Measurements from ENCODE around the gene NCAM1.
A peak's percentile ranks its signal among the peaks of the same experiment; 100 is the strongest.

Gene NCAM1

GRCh38 chr11:113314065-113314388 is 352.8 kb downstream of the NCAM1 start:
- no peak for DNase-seq (ENCODE audit: low read depth)
- H3K4me3 ChIP-seq (ENCODE audit: low read length), result peak overlapping the region; percentile 51

GRCh38 chr11:113314389-113315301 is 353.4 kb downstream of the NCAM1 start, which contains the start of gene TTC12:
Gene TTC12, plus strand, starts transcription at chr11:113314583. Its CDS starts 1,675 bp downstream, at chr11:113316258.
- peak; percentile 63 for DNase-seq (ENCODE audit: low read depth)
- TF ChIP-seq, protein P1, sequence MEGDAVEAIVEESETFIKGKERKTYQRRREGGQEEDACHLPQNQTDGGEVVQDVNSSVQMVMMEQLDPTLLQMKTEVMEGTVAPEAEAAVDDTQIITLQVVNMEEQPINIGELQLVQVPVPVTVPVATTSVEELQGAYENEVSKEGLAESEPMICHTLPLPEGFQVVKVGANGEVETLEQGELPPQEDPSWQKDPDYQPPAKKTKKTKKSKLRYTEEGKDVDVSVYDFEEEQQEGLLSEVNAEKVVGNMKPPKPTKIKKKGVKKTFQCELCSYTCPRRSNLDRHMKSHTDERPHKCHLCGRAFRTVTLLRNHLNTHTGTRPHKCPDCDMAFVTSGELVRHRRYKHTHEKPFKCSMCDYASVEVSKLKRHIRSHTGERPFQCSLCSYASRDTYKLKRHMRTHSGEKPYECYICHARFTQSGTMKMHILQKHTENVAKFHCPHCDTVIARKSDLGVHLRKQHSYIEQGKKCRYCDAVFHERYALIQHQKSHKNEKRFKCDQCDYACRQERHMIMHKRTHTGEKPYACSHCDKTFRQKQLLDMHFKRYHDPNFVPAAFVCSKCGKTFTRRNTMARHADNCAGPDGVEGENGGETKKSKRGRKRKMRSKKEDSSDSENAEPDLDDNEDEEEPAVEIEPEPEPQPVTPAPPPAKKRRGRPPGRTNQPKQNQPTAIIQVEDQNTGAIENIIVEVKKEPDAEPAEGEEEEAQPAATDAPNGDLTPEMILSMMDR (conservative IDR thresholded peaks at IDR 0.05; ENCODE audit: low read length), result no peak
- H3K4me3 ChIP-seq (ENCODE audit: low read length), result peak within 1 kb of the TSS; percentile 65

More at GRCh38 chr11:113314065-113314388, 352.8 kb downstream of the NCAM1 start:
- TF ChIP-seq, protein P1 (conservative IDR thresholded peaks at IDR 0.05; ENCODE audit: low read length), result no peak

- H3K4me3 ChIP-seq (ENCODE audit: low read length), result no peak overlapping the region
- TF ChIP-seq, protein P1 (conservative IDR thresholded peaks at IDR 0.05; ENCODE audit: low read length), result no peak
- no peak for DNase-seq (ENCODE audit: low read depth)
These were observed 354.6 kb downstream of the NCAM1 start for GRCh38 chr11:113315811-113316210.

GRCh38 chr11:113316256-113316655 is 355.0 kb downstream of the NCAM1 start:
- TF ChIP-seq, protein P1 (conservative IDR thresholded peaks at IDR 0.05; ENCODE audit: low read length), result no peak
- DNase-seq (ENCODE audit: low read depth), result no peak
- H3K4me3 ChIP-seq (ENCODE audit: low read length), result no peak overlapping the region

DNA sequence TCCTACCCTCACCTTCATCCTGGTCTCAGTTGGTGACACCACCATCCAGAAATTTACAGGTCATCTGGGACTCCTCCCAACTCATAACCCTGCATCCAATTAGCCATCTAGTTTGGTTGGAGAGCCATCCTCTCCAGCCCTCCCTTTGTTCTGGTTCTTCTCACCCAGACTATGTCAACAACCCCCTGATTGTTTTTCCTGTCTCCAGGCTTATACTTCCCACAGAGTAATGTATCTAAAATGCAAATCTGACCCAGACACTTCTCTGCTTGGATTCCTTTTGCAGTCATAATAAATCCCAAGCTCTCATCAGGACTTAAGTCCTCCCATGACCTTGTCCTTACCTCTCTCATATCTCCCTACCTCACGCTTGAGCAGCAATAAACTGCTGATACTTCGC is 356.1 kb downstream of the NCAM1 start:
- H3K4me3 ChIP-seq (ENCODE audit: low read length), result no peak overlapping the region
- no peak for DNase-seq (ENCODE audit: low read depth)
- TF ChIP-seq, protein P1 (conservative IDR thresholded peaks at IDR 0.05; ENCODE audit: low read length), result no peak

DNA sequence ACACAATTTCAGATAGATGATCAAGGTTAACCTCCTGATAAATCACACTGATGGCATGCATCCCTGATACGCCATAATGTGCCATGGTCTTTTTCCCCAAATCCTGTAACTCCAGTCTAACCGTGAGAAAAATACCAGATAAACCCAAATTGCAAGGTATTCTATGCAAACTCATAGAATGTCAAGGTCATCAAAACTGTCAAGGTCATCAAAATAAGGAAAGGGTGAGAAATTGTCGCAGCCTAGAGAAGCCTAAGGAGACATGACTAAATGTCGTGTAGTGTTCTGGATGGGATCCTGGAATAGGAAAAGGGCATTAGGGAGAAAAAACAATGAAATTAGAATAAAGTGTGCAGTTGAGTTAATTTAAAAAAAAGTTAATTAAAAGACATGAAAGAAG is 357.9 kb downstream of the NCAM1 start:
- no peak overlapping the region for H3K4me3 ChIP-seq (ENCODE audit: low read length)
- TF ChIP-seq, protein P1 (conservative IDR thresholded peaks at IDR 0.05; ENCODE audit: low read length), result no peak
- DNase-seq (ENCODE audit: low read depth), result no peak

- DNase-seq (ENCODE audit: low read depth), result no peak
These were observed 360.9 kb downstream of the NCAM1 start for GRCh38 chr11:113322158-113322557.

More at GRCh38 chr11:113322158-113322557, 360.9 kb downstream of the NCAM1 start:
- H3K4me3 ChIP-seq (ENCODE audit: low read length), result no peak overlapping the region
- TF ChIP-seq, protein P1 (conservative IDR thresholded peaks at IDR 0.05; ENCODE audit: low read length), result no peak
